Pons (tissue), 1 donor: ENCODE data around the gene OSM.
"Not testable (repeated sequence)": the region's sequence is repeated elsewhere in the genome, so short reads cannot be mapped to it uniquely, and the experiment has no call there.

Source experiments
- DNase-seq: peaks from one replicate; pipeline ENCODE4 v3.0.0-alpha.2; 2016; ENCODE audit warnings: low spot score

OSM gene

GRCh38 chr22:30244066-30244465, 22.6 kb downstream of the OSM start:
- no peak for DNase-seq

- DNase-seq = no peak
Observed at GRCh38 chr22:30243661-30244060, 23.0 kb downstream of the OSM start.

GRCh38 chr22:30241576-30242371, 24.9 kb downstream of the OSM start:
- DNase-seq = no peak

GRCh38 chr22:30240541-30241417, 25.9 kb downstream of the OSM start:
- no peak for DNase-seq

GRCh38 chr22:30239488-30240405, 26.9 kb downstream of the OSM start:
- DNase-seq = no peak

GRCh38 chr22:30238661-30239487, 27.8 kb downstream of the OSM start:
- no peak for DNase-seq

GRCh38 chr22:30238136-30238535, 28.5 kb downstream of the OSM start:
- DNase-seq = no peak

GRCh38 chr22:30236875-30237274, 29.8 kb downstream of the OSM start:
- DNase-seq = no peak

GRCh38 chr22:30235687-30236170, 30.9 kb downstream of the OSM start:
- DNase-seq = no peak

- no peak for DNase-seq
Observed at GRCh38 chr22:30234786-30235470, 31.7 kb downstream of the OSM start.

- DNase-seq = not testable (repeated sequence)
Observed at GRCh38 chr22:30234325-30234724, 32.3 kb downstream of the OSM start.

GRCh38 chr22:30233582-30233981, 33.1 kb downstream of the OSM start:
- DNase-seq = no peak

- DNase-seq = no peak
Observed at GRCh38 chr22:30232716-30233218, 33.9 kb downstream of the OSM start.

- DNase-seq = no peak
Observed at GRCh38 chr22:30230787-30231461, 35.7 kb downstream of the OSM start.

- DNase-seq = no peak
Observed at GRCh38 chr22:30230330-30230729, 36.3 kb downstream of the OSM start.

- no peak for DNase-seq
Observed at GRCh38 chr22:30228509-30229359, 37.9 kb downstream of the OSM start.

- DNase-seq = no peak
Observed at GRCh38 chr22:30227438-30228228, 39.0 kb downstream of the OSM start.
